Breast epithelium (tissue), 4 donors: ENCODE results near the gene CYP2D6. TPM values are rescaled to one million over a fixed set of nuclear protein-coding genes. Genes with fewer than 3 reads are reported as not detected.
"Not testable (repeated sequence)": the region's sequence is repeated elsewhere in the genome, so short reads cannot be mapped to it uniquely, and the experiment has no call there.

ENCODE experiments used
- DNase-seq, 2 donors: peaks; one replicate each; pipeline ENCODE4 v3.0.0-alpha.2; 2019; ENCODE audit warnings: low spot score in 2 of 2
- H3K27ac ChIP-seq, 2 donors: fragments of 200-600 bp; sonication (generic) in 1 of 2; one replicate each; pipeline ENCODE4 v1.5.1; 2016 to 2019; ENCODE audit warnings: mild to moderate bottlenecking in 1 of 2
- H3K27me3 ChIP-seq, 2 donors: fragments of 200-600 bp; sonication (generic) in 1 of 2; one replicate each; pipeline versions ENCODE4 v1.5.1 to v1.6.0; 2017 to 2019; ENCODE audit warnings: control low read depth in 1 of 2, mild to moderate bottlenecking in 1 of 2
- H3K36me3 ChIP-seq: fragments of 200-600 bp; one replicate; pipeline ENCODE4 v1.5.1; 2019
- H3K4me1 ChIP-seq, 2 donors: fragments of 200-600 bp; sonication (generic); one replicate each; pipeline ENCODE4 v1.5.1; 2016 to 2019; ENCODE audit warnings: control low read depth in 1 of 2
- H3K4me3 ChIP-seq, 3 donors: fragments of 200-600 bp; sonication (generic); 1 replicate in 2 of 3; 2 replicates in 1 of 3; pipeline ENCODE4 v1.5.1; 2016 to 2019; ENCODE audit warnings: mild to moderate bottlenecking in 3 of 3, moderate library complexity in 2 of 3
- H3K9me3 ChIP-seq, 2 donors: fragments of 200-600 bp; sonication (generic) in 1 of 2; one replicate each; pipeline ENCODE4 v1.5.1; 2016 to 2019; ENCODE audit warnings: control low read depth in 1 of 2
- CTCF ChIP-seq, 3 donors: fragments of 450-650 bp; IDR thresholded peaks; one replicate each; pipeline ENCODE4 v1.5.1; 2016 to 2017; ENCODE audit warnings: antibody characterized with exemption in 3 of 3, mild to moderate bottlenecking in 3 of 3, moderate library complexity in 3 of 3
- POLR2A ChIP-seq: fragments of 450-650 bp; IDR thresholded peaks from one replicate; pipeline ENCODE4 v1.6.1; 2016; ENCODE audit warnings: antibody characterized with exemption, mild to moderate bottlenecking, moderate library complexity
- POLR2AphosphoS5 ChIP-seq, 3 donors: sonication (generic); formaldehyde crosslinking; IDR thresholded peaks; one replicate each; pipeline ENCODE4 v1.6.1; 2017; ENCODE audit warnings: antibody characterized with exemption in 3 of 3
- intact Hi-C: fragments of 100-400 bp; cut with DNase I; formaldehyde crosslinking; loops from one replicate; pipeline ENCODE4 v1.15.1; 2023; ENCODE audit warnings: low total_unique reads
- total RNA-seq, 3 donors: library from RNA; depleted of rRNA; stranded (reverse); fragments of >200 nt; gene quantifications; one replicate each; pipeline ENCODE4 v1.1.0, GENCODE V29; 2016

CYP2D6 gene
- total RNA-seq, 3 donors from 2014 or later, result 0.16 to 2.0 (median 0.73) TPM

GRCh38 chr22:42142771-42143461 is 12.3 kb upstream of the CYP2D6 start:
- no peak for TF ChIP-seq POLR2A
- no peak for TF ChIP-seq CTCF (IDR thresholded peaks at IDR 0.05)
- no peak for TF ChIP-seq POLR2AphosphoS5 (IDR thresholded peaks at IDR 0.05)
- intact Hi-C loops, result no loop called here
- DNase-seq, result no peak

GRCh38 chr22:42141307-42142057 is 10.9 kb upstream of the CYP2D6 start:
- H3K36me3 ChIP-seq, H3K4me1 ChIP-seq, H3K27ac ChIP-seq, H3K27me3 ChIP-seq, H3K9me3 ChIP-seq, DNase-seq, H3K4me3 ChIP-seq, intact Hi-C loops: not testable (repeated sequence)

More at GRCh38 chr22:42142771-42143461, 12.3 kb upstream of the CYP2D6 start:
- Histone ChIP-seq H3K27me3 (peaks cover 0 to 3% of the 10 kb centered on the region in 2 donors), H3K36me3 (no peaks in the 10 kb centered on the region), H3K4me3 (no peak overlapping the region), H3K9me3 (no peaks in the 10 kb centered on the region), H3K27ac (no peak overlapping the region), H3K4me1 (no peaks in the 10 kb centered on the region)

- intact Hi-C loops, H3K27me3 ChIP-seq, H3K4me1 ChIP-seq, H3K9me3 ChIP-seq, DNase-seq, H3K36me3 ChIP-seq, H3K27ac ChIP-seq, H3K4me3 ChIP-seq: not testable (repeated sequence)
Observed at GRCh38 chr22:42140153-42140552, 9.5 kb upstream of the CYP2D6 start.

GRCh38 chr22:42139508-42139907 is 8.9 kb upstream of the CYP2D6 start:
- DNase-seq, H3K27ac ChIP-seq, H3K4me1 ChIP-seq, H3K36me3 ChIP-seq, H3K9me3 ChIP-seq, H3K27me3 ChIP-seq, H3K4me3 ChIP-seq, intact Hi-C loops: not testable (repeated sequence)

- no peaks in the 10 kb centered on the region for H3K36me3 ChIP-seq
- no peak for DNase-seq
- H3K9me3 ChIP-seq, result no peaks in the 10 kb centered on the region
- intact Hi-C loops, result no loop called here
- H3K27ac ChIP-seq, result no peak overlapping the region
- H3K4me3 ChIP-seq, result no peak overlapping the region
- TF ChIP-seq CTCF (IDR thresholded peaks at IDR 0.05) (no peak), POLR2AphosphoS5 (IDR thresholded peaks at IDR 0.05) (no peak), POLR2A (no peak)
- no peaks in the 10 kb centered on the region for H3K4me1 ChIP-seq
- H3K27me3 ChIP-seq, result peaks cover 0 to 3% of the 10 kb centered on the region in 2 donors
Observed at GRCh38 chr22:42138972-42139371, 8.4 kb upstream of the CYP2D6 start.

- intact Hi-C loops, result no loop called here
- Histone ChIP-seq H3K4me1 (no peaks in the 10 kb centered on the region), H3K4me3 (no peak overlapping the region), H3K36me3 (no peaks in the 10 kb centered on the region), H3K27ac (no peak overlapping the region), H3K9me3 (no peaks in the 10 kb centered on the region), H3K27me3 (peaks cover 0 to 3% of the 10 kb centered on the region in 2 donors)
- DNase-seq, result no peak
- TF ChIP-seq POLR2A (no peak), POLR2AphosphoS5 (IDR thresholded peaks at IDR 0.05) (no peak), CTCF (IDR thresholded peaks at IDR 0.05) (no peak)
Observed at GRCh38 chr22:42138122-42138770, 7.6 kb upstream of the CYP2D6 start.

GRCh38 chr22:42135688-42136087 is 5.1 kb upstream of the CYP2D6 start:
- intact Hi-C loops, result not testable (repeated sequence)

More at GRCh38 chr22:42135688-42136087, 5.1 kb upstream of the CYP2D6 start:
- H3K27ac ChIP-seq, H3K27me3 ChIP-seq, H3K9me3 ChIP-seq, H3K36me3 ChIP-seq, H3K4me1 ChIP-seq, DNase-seq, H3K4me3 ChIP-seq: not testable (repeated sequence)
